Cardiac ventricle fibroblast (primary cell): ENCODE results near the gene TM2D3. TPM values are rescaled to one million over a fixed set of nuclear protein-coding genes. Genes with fewer than 3 reads are reported as not detected.

Experiments used
- total RNA-seq: library from RNA; depleted of rRNA; stranded (reverse); fragments of >200 nt; gene quantifications from 2 replicates; pipeline ENCODE4 v1.2.3, GENCODE V29; 2015

TM2D3 gene, protein sequence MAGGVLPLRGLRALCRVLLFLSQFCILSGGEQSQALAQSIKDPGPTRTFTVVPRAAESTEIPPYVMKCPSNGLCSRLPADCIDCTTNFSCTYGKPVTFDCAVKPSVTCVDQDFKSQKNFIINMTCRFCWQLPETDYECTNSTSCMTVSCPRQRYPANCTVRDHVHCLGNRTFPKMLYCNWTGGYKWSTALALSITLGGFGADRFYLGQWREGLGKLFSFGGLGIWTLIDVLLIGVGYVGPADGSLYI
- total RNA-seq: 25.9 and 33.1 TPM in 2 replicates

DNA sequence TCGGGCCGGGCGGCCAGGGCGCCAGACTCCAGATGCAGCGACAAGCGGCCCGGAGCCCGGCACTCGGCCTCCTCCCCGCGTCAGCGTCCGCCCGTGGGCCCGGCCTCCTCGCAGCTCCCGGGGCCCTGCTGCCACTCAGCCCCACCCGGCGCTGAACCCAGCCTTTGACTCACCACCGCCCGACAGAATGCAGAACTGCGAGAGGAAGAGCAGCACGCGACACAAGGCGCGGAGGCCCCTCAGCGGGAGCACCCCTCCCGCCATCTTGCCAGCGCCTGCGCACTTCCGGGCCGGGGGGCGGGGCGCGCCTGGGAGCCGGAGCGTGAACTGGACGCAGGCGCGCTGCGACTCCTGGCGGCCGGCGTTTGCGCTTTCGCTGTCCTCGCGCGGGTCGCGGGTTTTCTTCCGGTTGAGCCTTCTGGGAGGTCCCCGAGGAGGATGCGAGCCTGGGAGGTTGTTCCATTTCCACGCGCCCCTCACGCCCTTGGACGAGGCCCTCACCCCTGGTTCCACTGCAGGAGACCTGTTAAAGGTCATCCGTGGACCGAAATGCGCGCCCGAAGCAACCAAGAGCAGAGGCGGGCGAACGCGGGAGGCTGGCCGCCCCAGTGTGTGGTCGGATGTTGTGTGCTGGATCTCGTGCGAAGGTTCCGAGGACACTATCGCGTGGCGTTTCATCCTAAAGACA lies at the start of gene TM2D3:
Gene TM2D3, minus strand, starts transcription at position 284 of the 688 bp plus-strand sequence. Its CDS starts 20 bp downstream, at position 264.

Other genes starting within 250 kb of the TM2D3 start
- gene PCSK6, start 162.7 kb downstream of the TM2D3 start, total RNA-seq: 0.73 and 2.9 TPM in 2 replicates
- 5.8 and 6.6 TPM in 2 replicates for gene TARS3, start 72.1 kb upstream of the TM2D3 start, total RNA-seq
- not detected in 2 replicates for gene OR4F6, start 151.1 kb upstream of the TM2D3 start, total RNA-seq
- gene OR4F15, start 159.8 kb upstream of the TM2D3 start, total RNA-seq: not detected in 2 replicates